A673 (cell line): ENCODE results near the gene GADL1. TPM values are rescaled to one million over a fixed set of nuclear protein-coding genes. Genes with fewer than 3 reads are reported as not detected.
A peak's percentile ranks its signal among the peaks of the same experiment; 100 is the strongest.

Experiments used
- BruUV-seq: library from RNA; stranded (reverse); fragments of 400-500 nt; replicated peaks from 2 replicates; lab custom pipeline; 2021; lab: Mats Ljungman, UMichigan
- CTCF ChIA-PET: fragments of 300-600 bp; sonication (Branson Sonifier 250); formaldehyde crosslinking; loops from one replicate; lab custom pipeline; 2022; ENCODE audit warnings: antibody characterized with exemption; lab: Charles Lee
- POLR2A ChIA-PET: fragments of 300-600 bp; sonication (Branson Sonifier 250); formaldehyde crosslinking; loops from one replicate; lab custom pipeline; 2022; ENCODE audit warnings: antibody characterized with exemption; ENCODE audit not compliant: low non-redundant PET; lab: Charles Lee
- DNase-seq: peaks from one replicate; pipeline ENCODE4 v3.0.0-alpha.2; 2015; ENCODE audit warnings: low spot score
- H3K27ac ChIP-seq: fragments of 200-600 bp; sonication (generic); 2 replicates; pipeline ENCODE4 v1.5.1; 2016; ENCODE audit warnings: mixed run types, low read depth, mild to moderate bottlenecking, mixed read lengths, antibody characterized with exemption, low read length; ENCODE audit not compliant: poor library complexity, severe bottlenecking
- H3K27me3 ChIP-seq: fragments of 200-600 bp; sonication (generic); replicated peaks from 2 replicates; pipeline ENCODE4 v1.6.1; 2017; ENCODE audit warnings: mixed run types, low read depth, mild to moderate bottlenecking, mixed read lengths, antibody characterized with exemption, low read length; ENCODE audit not compliant: insufficient read depth, poor library complexity
- H3K36me3 ChIP-seq: fragments of 200-600 bp; sonication (generic); 2 replicates; pipeline ENCODE4 v1.6.1; 2016; ENCODE audit warnings: mixed run types, mild to moderate bottlenecking, mixed read lengths, antibody characterized with exemption, low read length; ENCODE audit not compliant: insufficient read depth, poor library complexity, severe bottlenecking
- H3K4me1 ChIP-seq: fragments of 200-600 bp; sonication (generic); 2 replicates; pipeline ENCODE4 v1.6.1; 2017; ENCODE audit warnings: mixed run types, mild to moderate bottlenecking, mixed read lengths, antibody characterized with exemption, low read length; ENCODE audit not compliant: insufficient read depth, poor library complexity, severe bottlenecking
- H3K4me3 ChIP-seq: fragments of 200-600 bp; sonication (generic); 2 replicates; pipeline ENCODE4 v1.5.1; 2016; ENCODE audit warnings: low read depth, mixed run types, mild to moderate bottlenecking, mixed read lengths, low read length; ENCODE audit not compliant: poor library complexity, severe bottlenecking
- H3K9me3 ChIP-seq: fragments of 200-600 bp; sonication (generic); 2 replicates; pipeline ENCODE4 v1.6.1; 2016; ENCODE audit warnings: mixed run types, low read depth, mild to moderate bottlenecking, mixed read lengths, antibody characterized with exemption, low read length; ENCODE audit not compliant: poor library complexity, severe bottlenecking
- EZH2 ChIP-seq: fragments of 200-600 bp; sonication (generic); IDR thresholded peaks from 2 replicates; pipeline ENCODE4 v1.6.1; 2017; ENCODE audit warnings: borderline replicate concordance, low read depth, mild to moderate bottlenecking, mixed read lengths, antibody characterized with exemption, low read length; ENCODE audit not compliant: poor library complexity, severe bottlenecking
- intact Hi-C: fragments of 100-400 bp; cut with micrococcal nuclease; formaldehyde crosslinking; loops from one replicate; pipeline ENCODE4 v1.10.0; 2022; ENCODE audit not compliant: unreplicated experiment
- total RNA-seq: library from RNA; stranded (reverse); gene quantifications from 2 replicates; pipeline ENCODE4 v1.2.3, GENCODE V29; 2021
- TF ChIP-seq, protein P1 (sequence below): fragments of 300-800, 200-600 bp; sonication (generic); conservative IDR thresholded peaks from 2 replicates; pipeline ENCODE4 v1.5.1; 2017; ENCODE audit warnings: low read depth, mild to moderate bottlenecking, antibody characterized with exemption, low read length, moderate library complexity, mixed read lengths

GADL1 gene
- total RNA-seq, 1 experiment from 2014 or later = 13.8 TPM

DNA sequence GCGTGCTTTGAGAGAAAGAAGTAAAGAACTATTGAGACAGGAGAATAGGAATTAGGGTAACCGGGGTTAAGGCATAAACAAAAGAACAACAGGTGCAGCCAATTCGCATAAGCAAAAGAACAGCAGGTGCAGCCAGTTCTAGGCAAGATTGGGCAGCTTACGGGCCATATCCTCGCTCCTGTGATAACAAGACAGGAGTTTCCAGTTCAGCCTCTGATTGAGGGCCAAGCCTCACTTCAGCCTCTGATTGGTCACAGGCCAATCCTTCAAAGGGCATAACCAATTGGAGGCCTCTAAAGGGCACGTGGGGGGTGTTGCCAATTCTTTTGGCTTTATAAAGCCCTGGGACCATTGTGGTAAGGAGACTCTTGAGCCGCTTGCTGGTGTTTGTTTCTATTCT, 143.5 kb downstream of the GADL1 start:
- no peak for DNase-seq
- TSS peak; percentile 28 for BruUV-seq
- Histone ChIP-seq H3K27ac (peak overlapping the region; percentile 39), H3K36me3 (no peaks in the 10 kb centered on the region), H3K4me1 (peaks cover 77% of the 10 kb centered on the region), H3K27me3 (no peaks in the 10 kb centered on the region), H3K9me3 (no peaks in the 10 kb centered on the region), H3K4me3 (no peak overlapping the region)
- ChIA-PET CTCF (no interaction called here), POLR2A (no interaction called here)
- intact Hi-C loops = loop anchor here (1.0 to 5.0 kb wide), 4 partner anchors 554 to 738 kb away; no protein-coding TSS in a partner anchor
- TF ChIP-seq EZH2 = no peak
- TF ChIP-seq, protein P1, sequence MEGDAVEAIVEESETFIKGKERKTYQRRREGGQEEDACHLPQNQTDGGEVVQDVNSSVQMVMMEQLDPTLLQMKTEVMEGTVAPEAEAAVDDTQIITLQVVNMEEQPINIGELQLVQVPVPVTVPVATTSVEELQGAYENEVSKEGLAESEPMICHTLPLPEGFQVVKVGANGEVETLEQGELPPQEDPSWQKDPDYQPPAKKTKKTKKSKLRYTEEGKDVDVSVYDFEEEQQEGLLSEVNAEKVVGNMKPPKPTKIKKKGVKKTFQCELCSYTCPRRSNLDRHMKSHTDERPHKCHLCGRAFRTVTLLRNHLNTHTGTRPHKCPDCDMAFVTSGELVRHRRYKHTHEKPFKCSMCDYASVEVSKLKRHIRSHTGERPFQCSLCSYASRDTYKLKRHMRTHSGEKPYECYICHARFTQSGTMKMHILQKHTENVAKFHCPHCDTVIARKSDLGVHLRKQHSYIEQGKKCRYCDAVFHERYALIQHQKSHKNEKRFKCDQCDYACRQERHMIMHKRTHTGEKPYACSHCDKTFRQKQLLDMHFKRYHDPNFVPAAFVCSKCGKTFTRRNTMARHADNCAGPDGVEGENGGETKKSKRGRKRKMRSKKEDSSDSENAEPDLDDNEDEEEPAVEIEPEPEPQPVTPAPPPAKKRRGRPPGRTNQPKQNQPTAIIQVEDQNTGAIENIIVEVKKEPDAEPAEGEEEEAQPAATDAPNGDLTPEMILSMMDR = no peak

DNA sequence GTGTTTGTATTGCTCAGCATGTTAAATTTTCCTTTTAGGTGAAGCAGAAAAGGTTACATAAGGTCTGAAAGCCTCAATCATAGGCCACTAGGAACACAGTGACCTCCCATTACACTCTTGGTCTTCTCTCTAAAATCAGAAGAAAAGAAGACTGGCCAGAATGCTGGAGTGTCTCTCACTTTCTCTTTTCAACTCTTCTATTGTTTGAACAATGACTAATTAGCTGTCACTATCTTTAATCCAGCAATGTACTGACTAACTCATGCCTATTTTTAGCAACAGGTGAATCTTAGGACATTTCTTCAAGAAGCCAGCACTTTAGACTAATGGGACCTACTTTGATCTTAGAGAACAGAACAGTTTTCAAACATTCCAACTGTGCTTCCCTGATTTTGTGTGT, 145.2 kb downstream of the GADL1 start:
- intact Hi-C loops = loop anchor here (5.0 kb wide), 1 partner anchor 1602 kb away; no protein-coding TSS in a partner anchor
- CTCF ChIA-PET = interaction anchor here (0.8 kb wide), 1 partner anchor 736 kb away, joined by 3 read pairs; no protein-coding TSS in a partner anchor

DNA sequence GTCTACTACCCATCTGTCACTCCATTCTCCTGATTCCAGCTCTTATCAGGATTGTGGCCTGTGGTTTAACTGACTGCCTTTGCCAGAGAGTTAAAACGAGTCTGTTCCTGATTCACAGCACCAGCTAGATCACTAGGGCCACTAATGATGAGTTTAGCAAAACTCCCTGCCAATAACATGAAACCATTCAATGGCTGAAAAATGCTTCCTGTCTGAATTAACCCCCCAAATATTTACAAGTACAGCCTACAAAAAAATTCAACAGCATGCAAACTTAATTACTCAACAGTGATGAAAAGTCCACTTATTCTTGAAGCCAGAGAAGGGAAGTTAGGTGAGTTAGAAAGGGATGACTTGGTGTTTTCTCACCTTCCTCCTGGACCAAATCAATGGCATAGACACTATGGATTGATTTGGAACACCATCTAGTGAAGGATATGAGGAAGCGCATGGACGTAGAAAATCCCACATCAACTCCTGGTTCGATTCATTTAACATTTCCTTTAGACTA, 146.6 kb downstream of the GADL1 start:
- TF ChIP-seq EZH2 = no peak
- TF ChIP-seq, protein P1 = peak; percentile 73
- POLR2A ChIA-PET = no interaction called here
- DNase-seq = peak; percentile 67

More for the DNA sequence above, 145.2 kb downstream of the GADL1 start:
- TF ChIP-seq, protein P1 = no peak
- no peak for TF ChIP-seq EZH2
- H3K9me3 ChIP-seq = no peaks in the 10 kb centered on the region
- POLR2A ChIA-PET = no interaction called here
- H3K27me3 ChIP-seq = no peaks in the 10 kb centered on the region
- no peak for DNase-seq
- peaks cover 60% of the 10 kb centered on the region for H3K4me1 ChIP-seq
- H3K27ac ChIP-seq = peak overlapping the region; percentile 46
- no peaks in the 10 kb centered on the region for H3K36me3 ChIP-seq
- no TSS peak for BruUV-seq
- H3K4me3 ChIP-seq = no peak overlapping the region

More for the DNA sequence above, 146.6 kb downstream of the GADL1 start:
- CTCF ChIA-PET = no interaction called here
- Histone ChIP-seq H3K36me3 (no peaks in the 10 kb centered on the region), H3K9me3 (no peaks in the 10 kb centered on the region), H3K4me1 (peaks cover 53% of the 10 kb centered on the region), H3K4me3 (no peak overlapping the region), H3K27ac (no peak overlapping the region), H3K27me3 (no peaks in the 10 kb centered on the region)
- BruUV-seq = no TSS peak
- intact Hi-C loops = loop anchor here (5.0 kb wide), 1 partner anchor 1601 kb away; no protein-coding TSS in a partner anchor
